ENCODE measurements around the gene NEGR1. TPM values are rescaled to one million over a fixed set of nuclear protein-coding genes. Genes with fewer than 3 reads are reported as not detected.

The NEGR1 gene
- total and polyA plus RNA-seq, 3 donors from 2014 or later: 2.9 to 7.6 (median 3.1) TPM

DNA sequence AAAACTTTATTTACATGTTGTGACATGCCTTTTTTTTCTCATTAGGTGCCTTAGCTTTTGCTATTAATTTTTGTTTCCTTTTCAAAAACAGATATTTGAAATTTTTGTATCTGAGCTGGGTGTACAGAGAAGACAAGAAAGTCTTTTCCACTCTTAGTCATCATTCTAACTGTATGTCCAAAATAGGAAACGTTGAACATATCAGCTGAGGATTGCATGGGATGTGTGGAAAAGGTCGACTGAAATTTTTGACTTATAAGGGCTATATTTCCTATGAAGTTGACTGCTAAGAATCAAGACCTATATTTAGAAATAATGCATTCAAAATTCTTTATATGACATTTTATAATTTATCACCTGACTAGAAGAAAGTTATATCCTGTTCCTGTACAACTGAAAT is 931.5 kb downstream of the NEGR1 start:
- H3K27me3 ChIP-seq: no peaks in the 10 kb centered on the region
- no peaks in the 10 kb centered on the region for H3K9me3 ChIP-seq
- no peak overlapping the region for H3K4me3 ChIP-seq
- WGBS, 2 donors: 51 to 56% methylated on average over 2 of the region's 2 CpGs
- intact Hi-C loops (cut with DNase I; ENCODE audit: low total_unique reads): no loop called here
- no peak overlapping the region for H3K27ac ChIP-seq
- TF ChIP-seq, protein P1, sequence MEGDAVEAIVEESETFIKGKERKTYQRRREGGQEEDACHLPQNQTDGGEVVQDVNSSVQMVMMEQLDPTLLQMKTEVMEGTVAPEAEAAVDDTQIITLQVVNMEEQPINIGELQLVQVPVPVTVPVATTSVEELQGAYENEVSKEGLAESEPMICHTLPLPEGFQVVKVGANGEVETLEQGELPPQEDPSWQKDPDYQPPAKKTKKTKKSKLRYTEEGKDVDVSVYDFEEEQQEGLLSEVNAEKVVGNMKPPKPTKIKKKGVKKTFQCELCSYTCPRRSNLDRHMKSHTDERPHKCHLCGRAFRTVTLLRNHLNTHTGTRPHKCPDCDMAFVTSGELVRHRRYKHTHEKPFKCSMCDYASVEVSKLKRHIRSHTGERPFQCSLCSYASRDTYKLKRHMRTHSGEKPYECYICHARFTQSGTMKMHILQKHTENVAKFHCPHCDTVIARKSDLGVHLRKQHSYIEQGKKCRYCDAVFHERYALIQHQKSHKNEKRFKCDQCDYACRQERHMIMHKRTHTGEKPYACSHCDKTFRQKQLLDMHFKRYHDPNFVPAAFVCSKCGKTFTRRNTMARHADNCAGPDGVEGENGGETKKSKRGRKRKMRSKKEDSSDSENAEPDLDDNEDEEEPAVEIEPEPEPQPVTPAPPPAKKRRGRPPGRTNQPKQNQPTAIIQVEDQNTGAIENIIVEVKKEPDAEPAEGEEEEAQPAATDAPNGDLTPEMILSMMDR (IDR thresholded peaks at IDR 0.05): no peak
- TF ChIP-seq POLR2A (IDR thresholded peaks at IDR 0.05): no peak
- H3K4me1 ChIP-seq: no peaks in the 10 kb centered on the region
- H3K36me3 ChIP-seq (ENCODE audit: low read depth, missing control alignments): no peaks in the 10 kb centered on the region
- no peak for DNase-seq

- Histone ChIP-seq H3K4me3 (no peak overlapping the region), H3K9me3 (no peaks in the 10 kb centered on the region), H3K4me1 (no peaks in the 10 kb centered on the region), H3K27ac (no peak overlapping the region), H3K27me3 (no peaks in the 10 kb centered on the region), H3K36me3 (ENCODE audit: low read depth, missing control alignments) (no peaks in the 10 kb centered on the region)
- intact Hi-C loops (cut with DNase I; ENCODE audit: low total_unique reads): no loop called here
- TF ChIP-seq POLR2A (IDR thresholded peaks at IDR 0.05): no peak
- TF ChIP-seq, protein P1 (IDR thresholded peaks at IDR 0.05): no peak
- 80 to 95% methylated on average over 1 of the region's 1 CpG for WGBS, 2 donors
- no peak for DNase-seq
These were observed 932.0 kb downstream of the NEGR1 start for GRCh38 chr1:71350330-71350729.

Small RNAs within 50 kb of the gene (small RNA-seq; reads per million reads assigned to genes)
- gene AL358453.1 (0 reads per million in 2 donors), gene AL359821.1 (0 reads per million in 2 donors)

Data from testis (tissue), 3 donors.